Activated T-cell treated with anti-CD3 and anti-CD28 coated beads, Interleukin-2, amount 50 U/mL, for 24 hours (primary cell): ENCODE data around the gene SMARCA2.

Experiments used
- DNase-seq: peaks from one replicate; pipeline ENCODE4 v3.0.0-alpha.2; 2020
- H3K27ac Mint-ChIP-seq: 2 replicates; pipeline ENCODE4 v1.8.0; 2020; ENCODE audit warnings: mild to moderate bottlenecking, mixed read lengths
- H3K27me3 Mint-ChIP-seq: 2 replicates; pipeline ENCODE4 v1.8.0; 2020; ENCODE audit warnings: mixed read lengths
- H3K36me3 Mint-ChIP-seq: 2 replicates; pipeline ENCODE4 v1.8.0; 2020; ENCODE audit warnings: low read depth, mixed read lengths
- H3K4me1 Mint-ChIP-seq: 2 replicates; pipeline ENCODE4 v1.8.0; 2020; ENCODE audit warnings: low read depth, mixed read lengths
- H3K4me3 Mint-ChIP-seq: 2 replicates; pipeline ENCODE4 v1.8.0; 2020; ENCODE audit warnings: mild to moderate bottlenecking, moderate library complexity, mixed read lengths
- H3K9me3 Mint-ChIP-seq: 2 replicates; pipeline ENCODE4 v1.8.0; 2020; ENCODE audit warnings: mixed read lengths

SMARCA2 gene

GRCh38 chr9:2014696-2015580 is at the start of gene SMARCA2:
TSS of gene SMARCA2 (plus strand) at chr9:2015347. CDS start at chr9:2029023, 13,676 bp downstream.
- Mint-ChIP-seq H3K9me3 (no peaks in the 10 kb centered on the region), H3K4me3 (peak within 1 kb of the TSS; percentile 95), H3K36me3 (peaks cover 22% of the 10 kb centered on the region), H3K4me1 (peaks cover 50% of the 10 kb centered on the region), H3K27ac (peak within 1 kb of the TSS; percentile 99), H3K27me3 (no peaks in the 10 kb centered on the region)
- peak; percentile 97 for DNase-seq

DNA sequence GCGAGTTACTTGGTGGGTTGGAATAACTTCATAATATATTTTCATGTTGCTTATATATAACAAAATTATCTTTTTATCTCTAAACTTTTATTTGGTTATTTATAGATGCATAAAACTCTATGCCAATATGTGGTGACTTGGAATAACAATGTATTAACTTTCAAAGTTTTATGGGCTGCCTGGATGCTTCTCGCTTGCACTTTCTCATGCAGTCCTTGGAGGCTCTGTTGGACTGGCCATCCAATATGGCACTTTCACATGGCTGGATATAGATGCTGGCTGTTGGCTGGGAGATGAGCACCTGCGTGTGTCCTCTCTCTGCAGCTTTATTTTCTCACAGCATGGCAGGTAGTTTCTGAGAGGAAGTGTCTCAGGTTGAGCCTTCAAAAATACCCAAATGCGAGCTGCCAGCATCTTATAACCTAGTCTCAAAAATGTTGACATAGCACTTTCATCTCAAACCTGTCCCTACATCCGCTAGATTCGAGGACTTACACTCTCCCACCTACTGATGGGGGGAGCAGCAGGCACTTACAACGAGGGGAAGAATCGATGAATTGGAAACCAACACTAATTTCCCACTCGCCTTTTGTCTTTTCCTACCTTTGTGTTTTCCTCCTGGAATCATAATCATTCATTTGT is 48.3 kb upstream of the SMARCA2 start:
- Mint-ChIP-seq H3K27me3 (peaks cover 4% of the 10 kb centered on the region), H3K27ac (no peak overlapping the region), H3K9me3 (peaks cover 2% of the 10 kb centered on the region), H3K4me3 (no peak overlapping the region), H3K4me1 (no peaks in the 10 kb centered on the region), H3K36me3 (no peaks in the 10 kb centered on the region)
- no peak for DNase-seq

GRCh38 chr9:1969160-1969559 is 46.0 kb upstream of the SMARCA2 start:
- Mint-ChIP-seq H3K36me3 (no peaks in the 10 kb centered on the region), H3K27ac (no peak overlapping the region), H3K9me3 (peaks cover 4% of the 10 kb centered on the region), H3K4me1 (no peaks in the 10 kb centered on the region), H3K27me3 (peaks cover 4% of the 10 kb centered on the region), H3K4me3 (no peak overlapping the region)
- no peak for DNase-seq

DNA sequence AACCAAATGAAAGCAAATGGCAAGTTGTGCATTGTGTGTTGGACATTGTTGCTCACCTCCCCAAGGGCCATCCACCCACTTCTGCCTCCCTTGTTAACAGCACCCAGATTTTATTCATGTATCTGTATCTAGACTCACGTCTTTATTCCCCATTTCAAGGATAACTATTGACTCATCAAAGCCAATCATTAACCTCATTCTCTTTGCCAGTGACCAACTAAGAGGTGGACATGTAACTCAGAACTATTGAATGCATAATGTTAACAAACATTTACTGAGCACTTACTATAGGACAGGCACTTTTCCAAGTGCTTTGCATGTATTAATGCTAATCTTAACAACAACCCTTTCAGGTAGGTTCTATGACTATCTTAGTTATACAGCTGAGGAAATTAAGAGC is 45.2 kb upstream of the SMARCA2 start:
- H3K4me1 Mint-ChIP-seq, result no peaks in the 10 kb centered on the region
- H3K9me3 Mint-ChIP-seq, result peaks cover 4% of the 10 kb centered on the region
- H3K27me3 Mint-ChIP-seq, result peaks cover 4% of the 10 kb centered on the region
- H3K27ac Mint-ChIP-seq, result no peak overlapping the region
- no peak for DNase-seq
- no peaks in the 10 kb centered on the region for H3K36me3 Mint-ChIP-seq
- no peak overlapping the region for H3K4me3 Mint-ChIP-seq

GRCh38 chr9:1972672-1973071 is 42.5 kb upstream of the SMARCA2 start:
- Mint-ChIP-seq H3K27me3 (no peaks in the 10 kb centered on the region), H3K9me3 (peaks cover 4% of the 10 kb centered on the region), H3K4me1 (no peaks in the 10 kb centered on the region), H3K27ac (no peak overlapping the region), H3K36me3 (no peaks in the 10 kb centered on the region), H3K4me3 (no peak overlapping the region)
- DNase-seq, result no peak

- Mint-ChIP-seq H3K36me3 (no peaks in the 10 kb centered on the region), H3K4me1 (no peaks in the 10 kb centered on the region), H3K27me3 (no peaks in the 10 kb centered on the region), H3K4me3 (no peak overlapping the region), H3K9me3 (peaks cover 2% of the 10 kb centered on the region), H3K27ac (no peak overlapping the region)
- DNase-seq, result no peak
These were observed 38.1 kb upstream of the SMARCA2 start for GRCh38 chr9:1977026-1977425.

- H3K27ac Mint-ChIP-seq, result no peak overlapping the region
- H3K4me3 Mint-ChIP-seq, result no peak overlapping the region
- no peaks in the 10 kb centered on the region for H3K9me3 Mint-ChIP-seq
- H3K4me1 Mint-ChIP-seq, result no peaks in the 10 kb centered on the region
- no peaks in the 10 kb centered on the region for H3K36me3 Mint-ChIP-seq
- no peak for DNase-seq
- H3K27me3 Mint-ChIP-seq, result no peaks in the 10 kb centered on the region
These were observed 36.2 kb upstream of the SMARCA2 start for GRCh38 chr9:1978941-1979340.

DNA sequence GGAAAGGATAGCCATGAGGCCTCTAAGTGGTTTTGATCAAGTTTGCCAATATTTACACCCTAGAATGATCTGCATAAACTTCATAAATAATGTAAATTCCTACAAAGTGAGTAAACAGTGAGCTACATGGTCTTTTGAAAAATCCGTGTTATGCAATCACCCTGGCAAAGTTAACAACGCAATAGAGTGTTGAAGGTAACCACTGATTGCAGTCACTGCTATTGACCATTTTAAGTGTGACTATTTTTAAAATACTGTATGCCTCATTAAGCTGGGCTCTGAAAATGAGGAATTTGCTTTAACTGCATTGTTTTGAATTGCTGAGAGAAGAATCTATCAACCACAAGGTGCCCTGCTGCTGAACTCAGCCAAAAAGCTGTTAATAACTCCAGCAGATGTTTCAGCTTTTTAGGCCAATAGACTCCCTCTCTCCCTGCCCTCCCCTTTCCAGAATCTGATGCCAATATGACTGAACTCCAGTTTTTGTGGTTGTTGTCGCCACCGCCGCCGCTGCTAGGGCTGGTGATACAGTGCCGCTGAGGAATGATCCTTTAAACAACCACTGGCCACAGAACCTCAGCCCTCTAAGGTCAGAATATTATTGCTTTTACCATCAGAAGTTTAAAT is 35.3 kb upstream of the SMARCA2 start:
- no peak for DNase-seq
- H3K27ac Mint-ChIP-seq, result no peak overlapping the region
- H3K36me3 Mint-ChIP-seq, result no peaks in the 10 kb centered on the region
- H3K27me3 Mint-ChIP-seq, result no peaks in the 10 kb centered on the region
- H3K4me1 Mint-ChIP-seq, result no peaks in the 10 kb centered on the region
- no peak overlapping the region for H3K4me3 Mint-ChIP-seq
- no peaks in the 10 kb centered on the region for H3K9me3 Mint-ChIP-seq

- H3K4me1 Mint-ChIP-seq, result no peaks in the 10 kb centered on the region
- H3K27me3 Mint-ChIP-seq, result no peaks in the 10 kb centered on the region
- H3K9me3 Mint-ChIP-seq, result no peaks in the 10 kb centered on the region
- DNase-seq, result no peak
- no peak overlapping the region for H3K4me3 Mint-ChIP-seq
- no peak overlapping the region for H3K27ac Mint-ChIP-seq
- H3K36me3 Mint-ChIP-seq, result no peaks in the 10 kb centered on the region
These were observed 34.8 kb upstream of the SMARCA2 start for GRCh38 chr9:1980387-1980786.

DNA sequence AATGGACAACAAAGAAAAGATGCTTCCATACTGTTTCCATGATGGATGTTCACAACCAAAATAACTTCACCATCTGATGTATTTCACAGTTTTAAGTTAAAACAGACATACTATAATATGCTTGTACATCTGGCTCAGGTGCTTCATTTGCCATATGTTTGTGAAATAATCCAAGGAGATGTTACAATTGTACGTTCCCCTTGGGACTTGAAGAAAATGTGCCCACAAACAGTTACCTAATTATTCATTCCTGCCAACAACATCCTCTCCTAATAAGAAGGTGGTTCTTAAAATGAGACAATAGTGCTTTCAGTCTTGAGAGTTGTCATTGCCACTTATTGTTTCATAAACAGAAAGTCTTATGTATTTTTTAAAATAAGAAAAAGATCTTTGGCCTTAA is 33.1 kb upstream of the SMARCA2 start:
- H3K9me3 Mint-ChIP-seq, result no peaks in the 10 kb centered on the region
- no peaks in the 10 kb centered on the region for H3K27me3 Mint-ChIP-seq
- no peak for DNase-seq
- no peak overlapping the region for H3K4me3 Mint-ChIP-seq
- H3K36me3 Mint-ChIP-seq, result no peaks in the 10 kb centered on the region
- H3K4me1 Mint-ChIP-seq, result no peaks in the 10 kb centered on the region
- no peak overlapping the region for H3K27ac Mint-ChIP-seq

- Mint-ChIP-seq H3K4me3 (no peak overlapping the region), H3K27me3 (peaks cover 2% of the 10 kb centered on the region), H3K36me3 (no peaks in the 10 kb centered on the region), H3K9me3 (no peaks in the 10 kb centered on the region), H3K27ac (no peak overlapping the region), H3K4me1 (no peaks in the 10 kb centered on the region)
- DNase-seq, result no peak
These were observed 28.8 kb upstream of the SMARCA2 start for GRCh38 chr9:1986341-1986740.

GRCh38 chr9:1989500-1989899 is 25.6 kb upstream of the SMARCA2 start:
- no peak overlapping the region for H3K4me3 Mint-ChIP-seq
- H3K27me3 Mint-ChIP-seq, result peaks cover 2% of the 10 kb centered on the region
- no peaks in the 10 kb centered on the region for H3K4me1 Mint-ChIP-seq
- H3K9me3 Mint-ChIP-seq, result no peaks in the 10 kb centered on the region
- no peak for DNase-seq
- H3K36me3 Mint-ChIP-seq, result no peaks in the 10 kb centered on the region
- H3K27ac Mint-ChIP-seq, result no peak overlapping the region

DNA sequence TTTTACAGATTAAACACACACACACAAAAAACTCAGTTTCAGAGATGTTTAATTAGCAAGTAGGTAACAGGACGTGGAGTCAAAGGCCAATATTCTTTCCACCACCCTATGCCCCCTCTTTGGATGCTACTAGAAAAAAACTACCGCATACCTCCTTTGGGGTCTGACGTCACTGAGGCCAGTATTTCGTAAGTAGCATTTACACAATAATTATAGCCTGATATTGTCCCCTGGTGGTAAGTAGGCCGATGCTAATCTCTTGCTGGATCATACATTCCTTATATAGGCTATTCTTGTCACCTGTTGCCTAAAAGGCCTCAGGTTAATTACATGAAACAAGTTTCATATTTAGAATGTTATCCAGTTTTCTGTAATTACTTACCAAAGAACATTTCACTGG is 21.0 kb upstream of the SMARCA2 start:
- H3K4me3 Mint-ChIP-seq, result no peak overlapping the region
- no peak for DNase-seq
- H3K4me1 Mint-ChIP-seq, result no peaks in the 10 kb centered on the region
- no peaks in the 10 kb centered on the region for H3K36me3 Mint-ChIP-seq
- no peak overlapping the region for H3K27ac Mint-ChIP-seq
- no peaks in the 10 kb centered on the region for H3K27me3 Mint-ChIP-seq
- H3K9me3 Mint-ChIP-seq, result no peaks in the 10 kb centered on the region

- no peak for DNase-seq
- Mint-ChIP-seq H3K4me1 (no peaks in the 10 kb centered on the region), H3K27ac (no peak overlapping the region), H3K36me3 (no peaks in the 10 kb centered on the region), H3K9me3 (no peaks in the 10 kb centered on the region), H3K4me3 (no peak overlapping the region), H3K27me3 (no peaks in the 10 kb centered on the region)
These were observed 20.1 kb upstream of the SMARCA2 start for GRCh38 chr9:1995084-1995483.

DNA sequence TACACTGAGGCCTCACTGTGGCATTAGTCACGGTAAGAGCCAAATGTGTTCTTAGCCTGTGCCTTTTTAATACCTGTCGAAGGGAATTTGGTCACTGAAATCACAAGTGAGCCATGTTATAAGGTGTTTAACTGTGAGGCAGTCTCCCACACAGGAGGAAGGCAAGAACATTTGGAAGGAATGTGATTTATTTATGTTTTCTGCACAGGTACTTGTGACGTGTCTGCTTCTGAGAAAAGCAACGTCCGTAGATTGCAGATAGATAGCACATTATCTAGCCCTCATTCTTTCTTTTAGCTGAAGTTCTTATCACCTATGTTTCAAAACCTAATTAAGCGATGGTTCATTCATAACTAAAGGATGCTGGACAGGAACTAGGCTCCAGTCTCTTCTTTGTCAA is 19.0 kb upstream of the SMARCA2 start:
- Mint-ChIP-seq H3K9me3 (no peaks in the 10 kb centered on the region), H3K36me3 (no peaks in the 10 kb centered on the region), H3K4me3 (no peak overlapping the region), H3K27me3 (no peaks in the 10 kb centered on the region), H3K4me1 (no peaks in the 10 kb centered on the region), H3K27ac (no peak overlapping the region)
- DNase-seq, result no peak
